Thoracic aorta (tissue), 2 donors: ENCODE measurements around the gene RNF31. TPM values are rescaled to one million over a fixed set of nuclear protein-coding genes. Genes with fewer than 3 reads are reported as not detected.

Experiments
- ATAC-seq: fragments of 150-250 bp; one replicate; pipeline ENCODE4 v1.8.0; 2017; ENCODE audit warnings: low read depth; ENCODE audit not compliant: insufficient number of reproducible peaks, low FRiP score
- DNase-seq: peaks from one replicate; pipeline ENCODE4 v3.0.0-alpha.2; 2020; ENCODE audit warnings: low spot score
- H3K27ac ChIP-seq, 2 donors: fragments of 200-600 bp; sonication (generic); 1 replicate in 1 of 2; 2 replicates in 1 of 2; pipeline ENCODE4 v1.5.1; 2016; ENCODE audit warnings: mild to moderate bottlenecking in 2 of 2, moderate library complexity in 2 of 2
- H3K27me3 ChIP-seq: fragments of 200-600 bp; sonication (generic); replicated peaks from 2 replicates; pipeline ENCODE4 v1.6.0; 2016; ENCODE audit warnings: mild to moderate bottlenecking; ENCODE audit not compliant: insufficient read depth
- H3K36me3 ChIP-seq: fragments of 200-600 bp; sonication (generic); one replicate; pipeline ENCODE4 v1.5.1; 2016
- H3K4me1 ChIP-seq, 2 donors: fragments of 200-600 bp; sonication (generic); 1 replicate in 1 of 2; 2 replicates in 1 of 2; pipeline versions ENCODE4 v1.5.1 to v1.6.0; 2016; ENCODE audit warnings: low read depth in 2 of 2, mild to moderate bottlenecking in 1 of 2; ENCODE audit not compliant: control insufficient read depth in 1 of 2
- H3K4me3 ChIP-seq: fragments of 200-600 bp; sonication (generic); 2 replicates; pipeline ENCODE4 v1.5.1; 2016; ENCODE audit warnings: mild to moderate bottlenecking
- H3K9me3 ChIP-seq: fragments of 200-600 bp; sonication (generic); 2 replicates; pipeline ENCODE4 v1.5.1; 2016
- CTCF ChIP-seq: fragments of 200-600 bp; sonication (generic); IDR thresholded peaks from one replicate; pipeline ENCODE4 v1.5.1; 2019; ENCODE audit warnings: antibody characterized with exemption
- total RNA-seq, 2 donors: library from RNA; depleted of rRNA; stranded (reverse); fragments of >200 nt; gene quantifications; one replicate each; pipeline versions ENCODE4 v1.1.0 to v1.2.3, GENCODE V29; 2016

Gene RNF31
- total RNA-seq, 2 donors from 2014 or later, result 60.4 to 94.6 TPM

GRCh38 chr14:24183014-24183481 is 35.8 kb downstream of the RNF31 start:
- H3K4me3 ChIP-seq, result no peak overlapping the region
- peaks cover 3 to 8% of the 10 kb centered on the region in 2 donors for H3K4me1 ChIP-seq
- H3K9me3 ChIP-seq, result no peaks in the 10 kb centered on the region
- H3K27me3 ChIP-seq, result no peaks in the 10 kb centered on the region
- no peak overlapping the region for H3K27ac ChIP-seq
- TF ChIP-seq CTCF, result no peak
- ATAC-seq (no peak), DNase-seq (no peak)
- H3K36me3 ChIP-seq, result peaks cover 49% of the 10 kb centered on the region

- Histone ChIP-seq H3K4me1 (peaks cover 5 to 11% of the 10 kb centered on the region in 2 donors), H3K36me3 (peaks cover 43% of the 10 kb centered on the region), H3K27ac (no peak overlapping the region), H3K9me3 (no peaks in the 10 kb centered on the region), H3K4me3 (no peak overlapping the region), H3K27me3 (no peaks in the 10 kb centered on the region)
- no peak for TF ChIP-seq CTCF
- no peak for DNase-seq
- ATAC-seq, result no peak
Observed at GRCh38 chr14:24184104-24184970, 37.0 kb downstream of the RNF31 start.

GRCh38 chr14:24185026-24185425 is 37.7 kb downstream of the RNF31 start:
- Histone ChIP-seq H3K9me3 (no peaks in the 10 kb centered on the region), H3K4me1 (peaks cover 5 to 11% of the 10 kb centered on the region in 2 donors), H3K27me3 (no peaks in the 10 kb centered on the region), H3K4me3 (no peak overlapping the region), H3K27ac (no peak overlapping the region), H3K36me3 (peaks cover 39% of the 10 kb centered on the region)
- no peak for TF ChIP-seq CTCF
- ATAC-seq, result no peak
- no peak for DNase-seq

GRCh38 chr14:24185741-24186140 is 38.4 kb downstream of the RNF31 start:
- Histone ChIP-seq H3K27ac (no peak overlapping the region), H3K4me3 (no peak overlapping the region), H3K9me3 (no peaks in the 10 kb centered on the region), H3K36me3 (peaks cover 39% of the 10 kb centered on the region), H3K27me3 (no peaks in the 10 kb centered on the region), H3K4me1 (peaks cover 5 to 11% of the 10 kb centered on the region in 2 donors)
- TF ChIP-seq CTCF, result no peak
- ATAC-seq (no peak), DNase-seq (no peak)

- H3K9me3 ChIP-seq, result no peaks in the 10 kb centered on the region
- H3K27me3 ChIP-seq, result no peaks in the 10 kb centered on the region
- peaks cover 5 to 11% of the 10 kb centered on the region in 2 donors for H3K4me1 ChIP-seq
- TF ChIP-seq CTCF, result no peak
- DNase-seq (no peak), ATAC-seq (no peak)
- H3K27ac ChIP-seq, result no peak overlapping the region
- no peak overlapping the region for H3K4me3 ChIP-seq
- H3K36me3 ChIP-seq, result peaks cover 42% of the 10 kb centered on the region
Observed at GRCh38 chr14:24186831-24187538, 39.7 kb downstream of the RNF31 start.
